Kidney (tissue), 14 donors: ENCODE data around the gene SNAP29. TPM values are rescaled to one million over a fixed set of nuclear protein-coding genes. Genes with fewer than 3 reads are reported as not detected.

Experiments used
- DNase-seq, 5 donors: peaks; one replicate each; pipeline ENCODE4 v3.0.0-alpha.2; 2013 to 2020
- FAIRE-seq: peaks from 2 replicates; lab custom pipeline; 2012; peaks lifted over from hg19 to GRCh38; lab: Jason Lieb, UNC
- H3K27ac ChIP-seq, 2 donors: one replicate each; pipeline ENCODE4 v1.7.0; 2013; ENCODE audit warnings: low read depth in 2 of 2, low read length in 2 of 2, inconsistent platforms in 1 of 2
- H3K27me3 ChIP-seq: one replicate; pipeline ENCODE4 v1.7.1; 2013; ENCODE audit warnings: low read length, inconsistent platforms; ENCODE audit not compliant: control insufficient read depth, insufficient read depth
- H3K36me3 ChIP-seq, 3 donors: one replicate each; pipeline versions ENCODE4 v1.7.0 to v1.7.1; 2013; ENCODE audit warnings: low read length in 3 of 3, control low read depth in 1 of 3, inconsistent platforms in 1 of 3; ENCODE audit not compliant: insufficient read depth in 3 of 3, control insufficient read depth in 2 of 3
- H3K4me1 ChIP-seq, 3 donors: one replicate each; pipeline versions ENCODE4 v1.7.0 to v1.7.1; 2013; ENCODE audit warnings: low read length in 3 of 3, inconsistent platforms in 1 of 3, low read depth in 1 of 3; ENCODE audit not compliant: control insufficient read depth in 2 of 3, insufficient read depth in 2 of 3
- H3K4me3 ChIP-seq, 3 donors: one replicate each; pipeline versions ENCODE4 v1.7.0 to v1.8.1; 2013; ENCODE audit warnings: low read length in 3 of 3, control low read depth in 1 of 3, inconsistent platforms in 1 of 3
- H3K9ac ChIP-seq, 3 donors: one replicate each; pipeline versions ENCODE4 v1.7.0 to v1.7.1; 2013; ENCODE audit warnings: low read length in 3 of 3, control low read depth in 1 of 3, inconsistent platforms in 1 of 3
- H3K9me3 ChIP-seq, 3 donors: one replicate each; pipeline versions ENCODE4 v1.7.0 to v1.7.1; 2013; ENCODE audit warnings: low read length in 3 of 3, control low read depth in 1 of 3, inconsistent platforms in 1 of 3; ENCODE audit not compliant: control insufficient read depth in 2 of 3, insufficient read depth in 1 of 3
- CTCF ChIP-seq: IDR thresholded peaks from 3 replicates; pipeline ENCODE4 v1.5.1; 2012; ENCODE audit warnings: mild to moderate bottlenecking, moderate library complexity, borderline replicate concordance; ENCODE audit not compliant: insufficient read depth; ENCODE audit errors: extremely low read depth
- intact Hi-C: fragments of 100-400 bp; cut with DNase I; formaldehyde crosslinking; loops from one replicate; pipeline ENCODE4 v1.11.1; 2022
- polyA plus RNA-seq: library from polyadenylated mRNA; stranded (reverse); fragments of 350-450 nt; fragmentation: Illumina TruSeq; extraction: RNeasy Lipid Tissue Mini Kit (QIAGEN cat#74804); gene quantifications from one replicate; pipeline ENCODE4 v1.2.3, GENCODE V29; 2014; ENCODE audit warnings: low read depth, low replicate concordance; ENCODE audit not compliant: insufficient read depth
- total RNA-seq: library from RNA; stranded (reverse); fragmentation: NEBNext Ultra II Directional; extraction: Animal tissue kit (Norgen Biotek cat#: 25700); gene quantifications from one replicate; pipeline ENCODE4 v1.2.1, GENCODE V29; 2021
- donor health status: control.
- donor health status: control.
- donor health status: control.
- donor health status: control.
- donor health status: control.
- donor health status: DM: yes; HTN: yes; CAD: no.
- donor health status: Normal renal cell carcinoma (clear cell type).

SNAP29 gene
- total and polyA plus RNA-seq, 2 donors from 2014 or later, result 25.4 to 26.8 TPM

DNA sequence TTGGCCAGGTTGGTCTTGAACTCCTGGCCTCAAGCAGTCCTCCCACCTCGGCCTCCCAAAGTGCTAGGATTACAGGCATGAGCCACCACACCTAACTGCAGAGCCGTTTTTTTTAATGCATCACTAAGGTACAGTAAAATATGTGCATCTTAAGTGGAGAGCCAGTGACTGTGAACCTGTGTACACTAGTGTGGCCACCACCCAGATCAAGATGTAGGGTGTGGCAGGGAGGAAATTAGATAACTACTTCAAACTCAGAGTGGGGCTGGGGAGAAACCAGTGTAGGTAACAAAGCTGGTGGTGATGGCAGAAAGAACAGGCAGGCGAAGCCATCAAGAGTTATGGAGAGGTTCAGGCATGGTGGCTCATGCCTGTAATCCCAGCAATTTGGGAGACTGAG lies 14.4 kb downstream of the SNAP29 start:
- peaks cover 0 to 15% (median 7%) of the 10 kb centered on the region in 3 donors for H3K36me3 ChIP-seq
- no peak overlapping the region for H3K27ac ChIP-seq
- TF ChIP-seq CTCF, result no peak
- H3K9ac ChIP-seq, result no peak overlapping the region
- no peaks in the 10 kb centered on the region for H3K4me1 ChIP-seq
- H3K27me3 ChIP-seq, result no peaks in the 10 kb centered on the region
- no peaks in the 10 kb centered on the region for H3K9me3 ChIP-seq
- FAIRE-seq (no peak), DNase-seq (no peak)
- intact Hi-C loops, result no loop called here
- H3K4me3 ChIP-seq, result no peak overlapping the region

GRCh38 chr22:20875296-20875695 lies 16.5 kb downstream of the SNAP29 start:
- FAIRE-seq, result no peak
- no peaks in the 10 kb centered on the region for H3K27me3 ChIP-seq
- no peaks in the 10 kb centered on the region for H3K4me1 ChIP-seq
- DNase-seq, result no peak
- H3K27ac ChIP-seq, result no peak overlapping the region
- no peak overlapping the region for H3K4me3 ChIP-seq
- H3K9me3 ChIP-seq, result no peaks in the 10 kb centered on the region
- TF ChIP-seq CTCF, result no peak
- H3K36me3 ChIP-seq, result peaks cover 0 to 14% (median 6%) of the 10 kb centered on the region in 3 donors
- no peak overlapping the region for H3K9ac ChIP-seq
- intact Hi-C loops, result no loop called here

- DNase-seq (no peak), FAIRE-seq (no peak)
- intact Hi-C loops, result no loop called here
- no peak overlapping the region for H3K27ac ChIP-seq
- H3K9ac ChIP-seq, result no peak overlapping the region
- no peaks in the 10 kb centered on the region for H3K27me3 ChIP-seq
- H3K9me3 ChIP-seq, result no peaks in the 10 kb centered on the region
- H3K36me3 ChIP-seq, result peaks cover 0 to 13% (median 10%) of the 10 kb centered on the region in 3 donors
- H3K4me1 ChIP-seq, result no peaks in the 10 kb centered on the region
- no peak overlapping the region for H3K4me3 ChIP-seq
- TF ChIP-seq CTCF, result no peak
Measured at GRCh38 chr22:20877715-20878114, 18.9 kb downstream of the SNAP29 start.

GRCh38 chr22:20881231-20881630 lies 22.4 kb downstream of the SNAP29 start:
- Histone ChIP-seq H3K4me1 (peaks cover 0 to 6% (median 4%) of the 10 kb centered on the region in 3 donors), H3K27me3 (no peaks in the 10 kb centered on the region), H3K27ac (no peak overlapping the region), H3K9me3 (no peaks in the 10 kb centered on the region), H3K9ac (no peak overlapping the region), H3K4me3 (no peak overlapping the region), H3K36me3 (peaks cover 0 to 23% (median 8%) of the 10 kb centered on the region in 3 donors)
- DNase-seq (no peak), FAIRE-seq (no peak)
- intact Hi-C loops, result no loop called here
- no peak for TF ChIP-seq CTCF
